HG03520 (cell line): ENCODE measurements around the gene CCDC88C.

Source experiments
- ATAC-seq: cut with Tn5 transposase; IDR thresholded peaks from one replicate; pipeline ENCODE4 v1.9.1; 2021; ENCODE audit warnings: mild to moderate bottlenecking, moderate library complexity; ENCODE audit not compliant: unreplicated experiment

The CCDC88C gene

DNA sequence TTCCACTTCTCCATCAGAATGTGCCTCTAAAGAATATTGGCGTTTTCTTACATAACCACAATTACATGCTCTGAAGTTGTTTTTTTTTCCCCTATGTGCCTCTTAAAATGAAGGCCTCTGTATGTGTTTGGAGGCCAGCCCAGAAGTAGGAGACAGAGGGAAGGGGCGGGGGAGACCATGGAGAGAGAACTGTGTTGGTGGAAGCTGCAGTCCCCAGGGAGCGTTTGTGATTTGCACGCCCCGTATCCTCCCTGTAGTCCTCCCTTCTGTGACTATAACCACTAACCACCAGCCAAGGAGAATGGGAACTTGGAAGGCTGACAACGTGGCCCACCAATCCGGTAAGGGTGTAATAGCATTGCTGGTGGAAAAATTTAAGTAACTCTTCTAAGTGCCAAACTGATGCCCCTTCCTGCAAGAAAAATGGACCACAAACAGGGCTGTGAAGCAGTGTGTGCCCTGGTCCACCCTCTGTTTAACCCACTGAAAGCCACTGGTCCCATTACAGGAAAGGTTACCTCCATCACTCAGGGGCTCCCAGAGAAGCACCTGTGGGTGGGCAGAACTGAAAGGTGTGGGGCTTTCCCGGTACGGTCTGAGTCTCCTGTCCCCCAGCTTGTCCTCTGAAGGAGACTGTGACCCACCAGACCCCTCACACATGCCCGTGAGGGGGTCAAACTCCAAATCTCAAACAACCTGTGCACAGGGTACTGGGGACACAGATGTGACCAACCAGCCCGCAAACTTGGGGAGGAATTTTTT, 36.8 kb downstream of the CCDC88C start:
- ATAC-seq = no peak

DNA sequence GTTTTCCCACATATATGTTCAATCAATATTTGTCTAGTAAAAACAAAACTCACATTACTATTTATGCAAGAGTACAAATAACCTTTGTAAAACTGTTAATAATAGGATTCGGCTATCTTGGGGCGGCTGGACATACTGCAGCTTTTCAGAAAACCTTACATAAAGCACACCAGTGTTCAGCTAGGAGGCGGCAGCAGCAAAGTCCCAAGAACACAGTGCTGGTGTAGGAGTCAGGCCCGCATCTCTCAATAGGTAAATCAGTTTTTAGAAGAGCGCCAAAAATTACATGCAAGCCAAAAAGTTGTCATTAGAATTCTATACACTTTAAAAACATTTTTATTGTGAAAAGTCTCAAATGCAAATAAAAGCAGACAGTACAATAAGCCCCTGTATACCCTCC, 37.5 kb downstream of the CCDC88C start:
- ATAC-seq = no peak

DNA sequence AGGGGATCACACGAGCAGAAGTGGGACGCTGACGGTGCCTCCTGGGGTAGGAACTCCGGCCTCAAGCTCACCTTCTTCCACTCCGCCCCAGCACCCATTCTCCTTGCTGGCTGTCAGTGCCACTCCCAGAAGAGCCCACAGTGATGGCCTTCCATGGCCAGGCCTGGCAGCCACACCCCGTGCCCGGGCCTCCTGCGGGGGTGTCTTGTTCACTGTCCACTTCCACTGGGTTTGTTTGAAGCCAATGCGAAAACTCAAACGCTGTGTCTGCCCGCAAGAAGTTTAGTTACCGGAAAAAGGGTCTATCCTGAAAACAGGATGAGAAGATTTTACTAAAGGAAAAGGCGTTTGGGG, 38.1 kb downstream of the CCDC88C start:
- no peak for ATAC-seq

DNA sequence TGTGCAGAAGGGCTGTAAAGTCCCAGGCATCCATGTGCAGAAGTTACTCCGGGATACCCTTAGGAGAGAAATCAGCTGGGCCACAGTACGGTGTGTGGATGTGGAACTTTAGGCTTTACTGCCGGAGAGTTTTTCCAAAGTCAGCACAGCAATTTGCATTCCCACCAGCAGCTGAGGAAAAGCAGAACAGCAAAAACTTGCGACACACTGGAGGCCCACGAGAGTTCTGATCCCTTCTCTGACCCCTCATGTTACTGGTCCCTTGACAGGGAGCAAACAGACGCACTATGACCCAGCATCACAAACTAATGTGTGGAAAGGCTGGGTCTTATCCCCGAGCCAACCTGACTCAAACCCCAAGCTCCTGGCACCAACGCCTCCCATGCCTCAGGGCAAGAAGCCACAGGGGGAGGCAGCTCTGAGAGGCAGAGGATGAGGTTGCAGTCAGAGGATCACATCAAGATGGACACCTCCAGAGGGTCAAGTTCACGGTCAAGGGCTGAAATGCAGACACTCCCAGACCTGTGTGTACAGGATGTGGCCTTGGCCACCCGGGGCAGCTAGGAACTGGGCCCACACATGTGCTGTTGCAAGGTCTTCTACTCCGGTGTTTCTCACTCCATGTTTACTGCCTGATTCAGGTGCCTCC, 38.6 kb downstream of the CCDC88C start:
- no peak for ATAC-seq

DNA sequence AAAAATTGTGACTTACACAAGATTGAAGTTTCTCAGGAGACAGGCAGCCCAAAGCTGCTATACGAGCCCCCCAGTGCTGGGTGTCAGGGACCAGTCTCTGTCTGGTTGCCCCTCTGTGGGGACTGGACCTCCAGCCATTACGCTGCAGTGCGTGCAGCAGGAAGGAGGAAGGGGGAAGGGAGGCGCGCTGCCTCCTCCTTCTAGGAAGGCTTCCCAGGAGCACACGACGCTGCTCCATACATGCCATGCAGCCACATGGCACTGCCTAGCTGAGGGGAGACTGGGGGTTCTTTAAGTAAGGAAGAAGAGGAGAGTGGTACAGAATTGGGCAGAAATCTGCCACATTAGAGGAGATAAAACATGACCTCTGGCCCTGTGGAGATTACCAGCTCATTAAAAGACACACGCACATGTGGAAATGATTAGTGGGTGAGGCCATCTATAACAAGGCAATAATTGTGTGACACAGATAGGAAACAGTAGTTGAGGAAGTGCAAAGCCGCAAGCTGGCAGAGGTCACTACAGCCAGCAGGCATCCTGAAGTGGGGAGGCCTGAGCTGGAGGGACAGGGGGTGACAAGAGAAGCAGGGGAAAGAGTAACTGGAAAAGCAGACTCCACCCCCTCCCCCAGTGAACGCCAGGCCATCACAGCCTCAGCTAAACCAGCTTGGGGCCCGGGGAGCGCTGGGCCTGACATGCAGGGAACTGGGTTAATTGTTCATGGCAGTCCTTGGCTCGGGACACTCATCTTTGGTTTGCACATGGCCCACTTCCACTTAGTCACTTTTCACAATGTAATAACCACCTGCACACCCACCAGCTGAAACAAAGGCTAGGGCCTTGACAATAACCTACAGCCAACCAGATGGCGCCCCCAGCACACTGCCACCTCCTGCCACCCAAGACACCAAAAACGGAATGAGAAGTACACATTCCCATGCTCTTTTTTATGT, 39.6 kb downstream of the CCDC88C start:
- no peak for ATAC-seq

DNA sequence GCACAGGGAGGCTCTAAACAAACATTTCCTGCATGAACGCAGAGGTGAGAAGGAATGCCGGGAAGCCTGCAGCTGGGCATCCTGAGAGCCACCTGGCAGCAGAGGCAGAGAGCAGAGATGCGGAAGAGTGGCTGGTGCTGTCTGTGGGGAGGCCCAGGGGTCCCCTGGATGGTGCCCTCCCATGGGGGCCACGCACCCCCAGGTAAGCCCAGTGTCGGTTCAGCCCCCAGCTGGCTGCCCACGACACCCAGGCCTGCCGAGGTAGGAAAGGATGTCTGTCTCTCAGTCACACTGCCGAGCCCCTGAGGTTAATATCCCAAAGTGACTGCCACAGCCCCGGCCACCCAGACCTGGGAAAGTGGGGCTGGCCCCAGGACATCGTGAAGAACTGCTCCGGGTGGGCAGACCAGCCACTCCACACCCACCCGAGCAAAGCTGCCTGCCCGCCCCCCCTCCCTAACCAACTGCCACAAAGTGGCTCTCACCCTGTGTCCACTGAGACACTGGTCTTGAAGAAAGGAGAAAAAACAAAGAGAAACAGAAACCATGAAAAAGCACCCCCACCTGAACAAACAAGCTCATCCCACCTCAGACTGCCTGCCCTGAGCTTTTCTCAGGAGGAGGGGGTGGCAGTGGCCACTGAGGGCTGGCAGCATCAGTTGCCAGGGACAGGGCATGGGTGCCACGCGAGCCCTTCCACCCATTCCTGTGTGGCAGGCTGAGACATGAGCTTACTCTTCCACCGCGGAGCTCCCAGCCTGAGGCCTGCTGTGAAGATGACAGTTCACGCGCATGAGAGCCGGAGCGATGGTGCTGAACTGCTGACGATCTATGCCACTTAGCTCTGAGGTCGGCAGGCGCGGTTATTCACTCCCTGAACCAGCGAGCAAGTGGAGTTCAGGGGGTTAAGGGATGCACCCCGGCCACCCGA, 40.8 kb downstream of the CCDC88C start:
- ATAC-seq = no peak

DNA sequence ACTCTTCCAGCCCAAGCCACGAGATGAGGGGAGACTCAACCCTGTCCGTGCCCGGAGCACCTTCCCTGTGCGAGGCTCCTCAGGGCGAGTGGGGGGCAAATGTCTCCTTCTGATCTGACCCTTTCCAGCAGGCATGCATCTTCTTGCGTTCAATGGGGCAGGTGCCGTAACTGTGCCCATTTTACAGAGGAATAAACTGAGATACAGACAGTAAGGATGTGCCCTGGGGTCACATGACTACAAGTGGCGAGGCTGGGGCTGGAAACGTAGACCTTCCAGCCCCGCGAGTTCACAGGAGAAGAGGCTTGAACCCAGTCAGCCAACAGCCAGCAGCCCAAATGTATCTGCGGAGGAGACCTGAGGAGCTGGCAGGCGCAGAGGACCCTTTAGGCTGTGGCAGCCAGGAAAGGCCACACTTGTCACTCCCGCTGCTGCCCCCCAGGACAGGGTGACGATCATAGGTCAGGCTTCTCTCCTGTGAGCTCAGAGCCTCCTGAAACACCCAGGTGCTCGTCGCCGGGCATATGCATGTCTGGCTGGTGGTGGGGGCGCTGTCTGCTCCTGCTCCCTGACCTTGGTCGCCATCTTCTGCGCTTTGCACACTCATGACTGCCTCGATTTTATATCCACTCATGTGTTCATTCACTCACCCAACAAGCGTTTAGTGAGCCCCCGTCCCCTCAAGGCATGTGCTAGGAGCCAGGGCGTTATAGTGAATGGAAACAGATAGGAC, 41.7 kb downstream of the CCDC88C start:
- ATAC-seq = no peak

DNA sequence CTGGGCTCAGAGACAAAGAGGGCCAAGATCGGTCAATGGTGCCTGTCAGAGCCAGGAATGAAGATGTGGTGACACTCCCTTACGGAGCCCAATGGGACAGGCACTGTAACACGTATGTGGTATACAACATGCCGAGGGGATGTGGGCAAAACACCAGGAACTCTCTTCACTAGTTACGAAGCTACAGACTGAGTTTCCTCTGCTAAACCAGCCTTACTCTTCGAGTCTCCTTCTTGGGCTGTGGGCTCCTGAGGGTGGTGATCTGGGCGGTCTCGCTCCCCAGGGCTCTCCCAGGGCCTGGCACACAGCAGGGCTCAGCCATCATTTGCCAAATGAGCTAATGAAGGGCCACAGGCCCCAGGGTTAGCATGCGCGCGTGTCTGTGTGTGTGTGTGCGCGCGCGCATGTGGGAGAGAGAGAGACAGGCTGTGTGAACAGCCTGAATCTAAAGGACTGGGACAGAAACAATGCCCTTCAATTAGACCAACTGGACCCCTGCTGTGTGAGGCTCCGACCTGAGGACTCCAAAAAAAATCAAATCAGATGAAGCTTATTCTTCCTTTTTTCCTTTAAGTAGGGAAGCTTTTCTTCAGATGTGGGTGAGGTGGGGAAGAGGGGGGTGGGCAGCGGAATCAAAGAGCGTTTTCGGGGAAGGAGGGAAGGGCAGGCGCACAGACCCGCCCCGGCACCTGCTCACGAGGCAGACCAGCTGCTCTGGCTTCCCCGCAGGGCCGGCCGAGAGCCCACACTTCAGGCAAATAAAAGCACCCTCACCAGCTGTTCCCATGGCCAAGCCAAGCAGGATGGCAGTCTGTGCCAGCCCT, 42.5 kb downstream of the CCDC88C start:
- ATAC-seq = no peak

DNA sequence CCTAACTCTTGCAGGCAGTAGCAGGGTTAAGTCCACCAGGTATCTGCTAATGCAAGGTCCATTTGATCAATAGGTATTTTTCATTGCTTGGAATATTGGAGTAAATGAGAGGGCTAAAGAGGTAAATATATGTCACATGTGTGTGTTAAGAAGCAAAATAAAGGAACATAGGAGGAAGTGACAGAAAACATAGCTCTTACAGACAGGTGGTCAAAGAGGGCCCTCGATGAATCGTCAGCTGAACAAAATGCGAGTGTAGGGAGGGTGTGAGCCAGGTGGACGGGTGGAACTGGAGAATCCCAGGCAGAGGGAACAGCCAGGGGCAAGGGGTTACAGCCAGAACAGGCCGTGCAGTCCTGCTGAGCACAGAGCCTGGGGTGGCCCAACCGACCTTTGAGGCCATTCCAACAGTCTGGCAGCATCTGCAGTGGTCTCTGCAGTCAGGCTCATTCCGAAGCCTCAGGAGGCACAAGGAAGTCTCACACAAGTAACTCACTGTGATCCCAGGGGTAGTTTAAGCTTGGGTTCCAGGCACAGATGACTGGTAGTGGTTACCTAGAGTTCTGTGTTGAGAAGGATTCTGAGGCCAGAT, 43.2 kb downstream of the CCDC88C start:
- ATAC-seq = no peak

DNA sequence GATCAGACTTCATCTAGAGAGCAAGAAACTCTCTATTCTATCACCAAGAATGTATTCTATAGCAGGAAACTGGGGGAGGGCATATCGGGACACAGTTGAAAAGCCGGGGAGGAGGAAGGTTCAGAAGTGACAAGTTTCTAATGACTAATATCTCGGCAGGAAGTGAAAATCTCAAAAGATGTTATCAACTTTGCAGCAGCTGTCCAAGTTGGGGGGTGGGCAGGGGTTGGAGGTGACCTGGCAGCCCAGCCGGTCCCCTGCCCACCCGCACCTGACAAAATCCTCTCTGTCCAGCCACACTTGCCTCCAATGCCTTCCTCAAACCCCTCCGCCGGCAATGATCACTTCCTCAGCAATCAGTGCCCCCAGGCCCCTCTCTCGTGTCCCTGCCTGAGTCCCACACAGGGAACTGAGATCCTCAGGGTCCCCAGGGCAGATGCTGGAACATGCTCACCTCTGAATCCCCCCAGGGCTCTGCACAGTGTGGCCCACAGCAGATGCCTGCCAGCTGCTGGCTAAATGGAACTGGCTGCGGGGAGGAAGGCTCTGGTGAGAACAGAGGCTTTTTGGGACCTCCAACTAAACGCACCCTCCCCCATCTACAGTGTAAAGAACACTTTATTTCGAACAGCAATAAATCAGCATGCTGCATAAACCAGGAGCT, 43.9 kb downstream of the CCDC88C start:
- ATAC-seq = peak; percentile 46

DNA sequence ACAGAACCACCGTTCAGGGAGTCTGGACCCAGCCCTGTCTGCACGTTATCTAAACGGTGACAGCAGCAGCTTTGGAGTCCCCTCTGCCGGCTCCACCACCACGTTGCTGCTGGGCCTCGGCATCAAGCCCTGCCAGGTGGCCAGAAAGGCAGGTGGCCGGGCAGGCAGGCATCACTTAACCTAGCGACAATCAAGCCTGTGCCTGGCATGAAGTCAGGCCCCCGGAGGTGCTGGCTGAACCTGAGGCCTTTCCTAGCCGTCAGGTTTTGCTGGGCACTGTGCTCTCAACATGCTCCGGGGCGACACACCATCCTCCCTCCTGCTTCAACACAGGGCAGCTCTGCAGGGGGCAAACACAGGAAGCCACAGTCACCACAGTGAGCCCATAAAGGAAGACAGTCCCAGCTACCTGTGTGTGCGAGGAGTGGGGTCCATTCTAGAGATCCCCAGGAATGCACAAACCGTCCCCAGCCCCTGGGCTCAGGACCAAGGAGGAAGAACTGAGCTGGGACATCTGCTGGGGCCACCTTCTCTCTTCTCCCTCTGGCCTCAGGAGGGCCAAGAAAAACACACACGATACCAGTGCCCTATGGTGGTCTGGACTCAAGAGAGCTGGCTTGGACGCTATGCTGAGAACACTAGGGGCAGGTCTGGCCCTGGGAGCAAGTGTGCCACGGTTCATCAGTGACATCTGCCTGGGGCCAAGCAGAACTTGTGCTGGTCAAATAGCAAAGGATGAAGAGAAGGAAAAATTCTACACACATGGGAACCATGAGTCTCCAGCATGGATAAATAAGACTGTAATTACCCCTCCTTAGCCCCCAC, 44.7 kb downstream of the CCDC88C start:
- ATAC-seq = no peak

DNA sequence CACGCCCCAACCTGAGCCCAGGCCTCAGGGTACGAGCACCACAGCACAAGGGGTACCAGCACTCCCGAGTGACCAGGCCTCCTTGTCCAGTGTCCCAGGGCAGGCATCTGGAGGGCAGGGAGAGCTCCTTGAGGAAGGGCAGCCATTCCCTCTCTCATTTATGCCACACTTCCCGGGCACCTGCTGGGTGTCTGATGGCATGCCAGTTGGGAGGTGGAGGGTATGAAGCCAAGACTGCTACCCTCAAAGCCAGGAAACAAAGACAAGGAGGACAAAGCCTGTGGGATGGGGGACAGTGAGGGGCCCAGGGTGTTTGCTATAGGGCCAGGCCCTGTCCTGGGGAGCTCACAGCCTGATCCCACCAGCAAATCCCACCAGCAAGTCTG, 45.6 kb downstream of the CCDC88C start:
- ATAC-seq = no peak

DNA sequence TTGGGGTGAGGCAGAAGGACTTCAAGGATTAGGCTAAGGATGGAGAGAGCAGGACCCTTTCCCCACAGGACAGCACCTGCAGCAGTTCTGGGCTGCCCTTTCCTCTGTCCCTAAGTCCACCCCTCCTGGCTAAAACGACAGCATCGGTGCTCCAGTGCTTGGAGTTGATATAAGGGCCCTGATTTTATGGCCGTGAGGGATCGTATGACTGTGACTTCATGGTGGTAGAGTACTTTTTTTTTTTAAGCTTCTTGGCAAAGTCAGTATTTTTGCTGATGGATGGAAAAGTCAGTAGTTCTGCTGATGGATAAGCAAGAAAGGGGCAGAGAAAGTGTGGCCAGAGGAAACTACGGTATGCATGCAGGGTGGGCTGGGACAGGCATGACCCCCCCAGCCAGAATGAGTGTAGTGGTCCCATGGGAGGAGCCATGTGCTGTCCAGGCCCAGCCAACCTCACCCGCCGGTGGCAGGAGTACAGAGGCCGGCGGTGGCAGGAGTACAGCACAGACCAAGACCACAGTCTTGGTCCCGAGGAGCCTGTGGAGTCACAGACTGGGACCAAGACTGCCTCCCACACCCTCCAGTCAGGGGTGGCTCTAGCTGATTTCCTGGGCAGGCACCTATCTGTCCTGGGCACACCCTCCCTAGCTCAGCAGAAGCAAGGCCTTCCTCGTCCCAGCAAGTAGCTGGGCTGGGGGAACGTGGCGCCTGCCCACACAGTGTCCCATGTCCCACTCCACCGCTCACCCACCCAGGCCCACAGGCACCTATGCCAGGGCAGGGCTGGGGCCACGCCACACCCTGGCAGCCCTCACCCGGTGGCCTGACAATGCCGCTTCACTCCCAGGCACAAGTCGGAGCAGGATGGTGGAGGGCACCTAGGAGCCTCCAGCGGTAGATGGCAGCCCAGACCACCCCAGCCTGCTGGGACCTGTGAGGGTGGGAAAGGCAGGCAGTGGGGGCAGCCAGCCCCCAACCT, 46.3 kb downstream of the CCDC88C start:
- no peak for ATAC-seq

DNA sequence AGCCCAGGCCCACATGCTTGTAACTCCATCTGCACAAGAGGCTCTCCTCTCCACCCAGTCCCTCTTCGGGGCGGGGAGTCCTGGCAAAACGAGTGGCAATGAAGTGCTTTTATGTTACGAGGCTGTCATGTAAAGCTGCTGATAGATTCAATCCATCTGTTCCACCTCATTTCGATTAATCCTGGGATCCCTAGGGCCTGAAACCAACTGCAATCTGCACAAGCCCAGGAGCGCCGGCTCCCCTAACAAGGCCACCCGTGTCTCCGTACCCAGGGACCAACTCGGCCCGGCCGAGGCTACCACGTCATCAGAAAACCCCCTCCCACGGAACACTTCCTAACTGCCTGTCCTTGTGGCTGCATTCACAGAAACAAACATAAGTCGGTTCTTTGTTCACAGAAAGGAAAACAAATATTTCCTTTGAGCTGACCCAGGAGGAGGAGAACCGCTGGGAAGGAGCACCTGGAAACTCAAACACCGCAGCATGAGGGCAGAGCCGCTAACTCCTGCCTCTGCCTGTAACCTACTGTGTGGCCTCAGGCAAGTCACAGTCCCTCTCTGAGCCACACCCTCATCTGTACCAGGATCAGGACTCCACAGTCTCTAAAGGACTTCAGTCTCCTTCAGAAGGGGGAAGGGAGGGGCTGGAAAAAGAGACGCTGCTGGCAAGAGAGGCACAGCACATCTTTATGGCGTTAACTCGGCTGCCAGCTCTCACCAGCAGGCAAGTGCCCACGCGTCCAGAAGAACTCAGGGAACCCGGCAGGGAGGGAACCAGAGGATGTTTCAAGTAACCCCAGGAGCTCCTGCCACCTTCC, 47.8 kb downstream of the CCDC88C start:
- ATAC-seq = no peak

DNA sequence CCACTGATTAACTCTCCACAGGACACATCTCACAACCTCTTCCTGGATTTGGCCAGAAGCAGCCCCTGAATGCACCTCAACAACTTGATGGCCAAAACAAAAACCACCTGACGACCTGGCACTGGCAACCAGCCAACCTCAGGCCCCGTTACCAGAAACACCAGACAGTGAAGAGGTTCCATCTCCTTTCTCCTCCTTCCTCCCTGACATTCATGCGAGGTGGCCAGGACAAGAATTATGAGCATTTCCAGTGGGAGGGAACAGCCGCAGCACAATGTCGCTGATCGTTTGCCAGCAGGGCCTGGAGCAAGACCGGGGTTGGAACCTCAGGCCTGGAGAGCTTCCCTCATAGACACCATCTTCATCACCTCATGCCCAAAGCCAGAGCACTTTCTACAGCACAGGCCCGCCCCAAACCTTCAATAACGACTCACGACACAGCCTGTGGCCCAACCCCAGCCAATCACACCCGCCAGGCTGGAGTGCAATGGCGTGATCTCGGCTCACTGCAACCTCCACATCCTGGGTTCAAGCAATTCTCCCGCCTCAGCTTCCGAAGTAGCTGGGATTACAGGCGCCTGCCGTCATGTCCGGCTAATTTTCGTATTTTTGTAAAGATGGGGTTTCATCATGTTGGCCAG, 48.7 kb downstream of the CCDC88C start:
- no peak for ATAC-seq
